ENCODE measurements around the gene GRID1. TPM values are rescaled to one million over a fixed set of nuclear protein-coding genes. Genes with fewer than 3 reads are reported as not detected.
"Not testable (repeated sequence)": the region's sequence is repeated elsewhere in the genome, so short reads cannot be mapped to it uniquely, and the experiment has no call there.

The GRID1 gene
- total and polyA plus RNA-seq, 9 of the 15 experiments (the other 6 are each of a cell fraction or from before 2014, with no cell fraction given) = 0.01 to 7.2 (median 1.2) TPM

DNA sequence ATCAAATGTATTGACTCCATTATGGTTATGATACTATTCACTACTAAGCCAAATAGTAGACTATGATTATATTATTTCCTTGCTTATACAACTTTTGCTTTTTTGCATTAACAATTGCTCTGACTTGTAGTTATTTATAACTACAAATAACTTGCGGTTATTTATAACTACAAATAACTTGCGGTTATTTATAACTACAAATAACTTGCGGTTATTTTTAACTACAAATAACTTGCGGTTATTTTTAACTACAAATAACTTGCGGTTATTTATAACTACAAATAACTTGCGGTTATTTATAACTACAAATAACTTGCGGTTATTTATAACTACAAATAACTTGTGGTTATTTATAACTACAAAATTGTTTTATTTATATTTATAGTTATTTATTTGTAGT, 436.6 kb downstream of the GRID1 start:
- H3K9me1 ChIP-seq (ENCODE audit: control insufficient read depth, insufficient read depth, low read length); H3K4me3 ChIP-seq; H4K20me1 ChIP-seq (replicated peaks; ENCODE audit: control insufficient read depth, insufficient read depth, low read length); H3K79me2 ChIP-seq (ENCODE audit: control insufficient read depth, insufficient read depth, low read length); FAIRE-seq; BruUV-seq (replicated peaks); DNase-seq (ENCODE audit: extremely low read depth in 1 of 4, low spot score in 3 of 4); ATAC-seq; H3K36me3 ChIP-seq (ENCODE audit: control insufficient read depth, insufficient read depth, low read length); H3K4me2 ChIP-seq (ENCODE audit: insufficient read depth, low read length); H2AFZ ChIP-seq (ENCODE audit: low read depth, low read length); CTCF ChIA-PET (ENCODE audit: low intra/inter-chr PET ratio); H3K9me3 ChIP-seq (replicated peaks; ENCODE audit: control insufficient read depth, insufficient read depth, low read depth, low read length); intact Hi-C loops (cut with micrococcal nuclease); H3K4me1 ChIP-seq (replicated peaks in 1 of 2; ENCODE audit: control insufficient read depth in 2 of 2, insufficient read depth in 2 of 2, low read length in 2 of 2); H3K9ac ChIP-seq (ENCODE audit: insufficient read depth in 1 of 2, low read depth in 2 of 2, low read length in 2 of 2); H3K27ac ChIP-seq (ENCODE audit: extremely low read depth, low read depth, low read length); in situ Hi-C loops (cut with MboI); H3K27me3 ChIP-seq (ENCODE audit: control insufficient read depth in 2 of 2, insufficient read depth in 2 of 2, low read length in 2 of 2); POLR2A ChIA-PET: not testable (repeated sequence)
- WGBS (ENCODE audit: insufficient coverage, low coverage, missing lambda C conversion rate) = 1% methylated on average over 7 of the region's 7 CpGs

DNA sequence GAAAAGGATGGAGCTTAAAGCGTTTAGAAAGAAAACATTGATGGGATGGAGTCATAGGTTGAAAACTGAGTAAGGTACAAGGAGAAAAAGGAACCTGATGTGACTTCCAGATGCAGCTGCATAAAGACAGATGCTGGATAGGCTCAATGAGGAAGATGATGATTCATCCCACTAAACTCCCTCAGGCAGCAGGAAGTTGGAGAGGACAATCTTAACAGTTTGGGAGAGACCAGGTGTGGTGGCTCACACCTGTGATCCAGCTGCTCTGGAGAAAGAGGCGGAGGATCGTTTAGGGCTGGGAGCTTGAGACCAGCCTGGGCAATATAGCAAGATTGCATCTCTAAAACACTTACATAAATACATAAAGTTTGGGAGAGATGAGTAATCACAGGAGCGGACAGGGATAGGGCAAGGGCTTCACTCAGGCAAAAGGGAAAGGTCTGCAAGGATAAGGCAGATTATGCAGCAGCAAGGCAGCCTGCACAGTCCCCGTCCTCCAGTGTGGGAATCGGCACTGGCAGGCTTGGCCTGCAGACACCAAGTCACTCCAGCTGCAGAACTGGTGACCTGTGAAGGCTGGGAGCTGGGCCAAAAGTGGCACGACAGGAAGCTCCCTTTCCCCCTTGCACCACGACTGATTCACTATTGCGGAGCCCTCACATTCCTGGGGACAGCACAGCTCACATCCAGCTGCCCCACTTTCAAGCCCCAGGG, 438.5 kb downstream of the GRID1 start:
- no peaks in the 10 kb centered on the region for H3K36me3 ChIP-seq (ENCODE audit: control insufficient read depth, insufficient read depth, low read length)
- ATAC-seq = no peak
- in situ Hi-C loops (cut with MboI) = no loop called here
- intact Hi-C loops (cut with micrococcal nuclease) = no loop called here
- no peak for FAIRE-seq
- TF ChIP-seq CSDE1 (IDR thresholded peaks at IDR 0.05) (no peak), ZNF785 (CRISPR knock-in tag; IDR thresholded peaks at IDR 0.05) (no peak), HDGF (IDR thresholded peaks at IDR 0.05) (no peak)
- H3K27me3 ChIP-seq (ENCODE audit: control insufficient read depth in 2 of 2, insufficient read depth in 2 of 2, low read length in 2 of 2) = peaks cover 0 to 3% of the 10 kb centered on the region in 2 experiments; a peak in 1 of 5 replicates
- no TSS peak for BruUV-seq (replicated peaks)
- no peaks in the 10 kb centered on the region for H3K4me1 ChIP-seq (replicated peaks in 1 of 2; ENCODE audit: control insufficient read depth in 2 of 2, insufficient read depth in 2 of 2, low read length in 2 of 2)
- H3K9ac ChIP-seq (ENCODE audit: insufficient read depth in 1 of 2, low read depth in 2 of 2, low read length in 2 of 2) = 0 out of 4 replicates have a peak overlapping the region, but pooled peaks of 1 of the 2 experiments have one; percentile 29
- H2AFZ ChIP-seq (ENCODE audit: low read depth, low read length) = no peak overlapping the region
- no peak overlapping the region for H3K4me3 ChIP-seq
- H3K9me3 ChIP-seq (replicated peaks; ENCODE audit: control insufficient read depth, insufficient read depth, low read depth, low read length) = no peaks in the 10 kb centered on the region
- H3K27ac ChIP-seq (ENCODE audit: extremely low read depth, low read depth, low read length) = no peak overlapping the region
- CTCF ChIA-PET (ENCODE audit: low intra/inter-chr PET ratio) = no interaction called here
- H4K20me1 ChIP-seq (replicated peaks; ENCODE audit: control insufficient read depth, insufficient read depth, low read length) = no peaks in the 10 kb centered on the region
- no peaks in the 10 kb centered on the region for H3K9me1 ChIP-seq (ENCODE audit: control insufficient read depth, insufficient read depth, low read length)
- POLR2A ChIA-PET = no interaction called here
- no peaks in the 10 kb centered on the region for H3K79me2 ChIP-seq (ENCODE audit: control insufficient read depth, insufficient read depth, low read length)
- H3K4me2 ChIP-seq (ENCODE audit: insufficient read depth, low read length) = no peak overlapping the region
- DNase-seq (ENCODE audit: extremely low read depth in 1 of 4, low spot score in 3 of 4) = no peak
- WGBS (ENCODE audit: insufficient coverage, low coverage, missing lambda C conversion rate) = 1% methylated on average over 9 of the region's 9 CpGs
